Smooth muscle cell (in vitro differentiated cells): ENCODE data around the gene TBC1D14. TPM values are rescaled to one million over a fixed set of nuclear protein-coding genes. Genes with fewer than 3 reads are reported as not detected.

ENCODE experiments used
- DNase-seq: peaks from one replicate; lab custom pipeline; 2025; ENCODE audit not compliant: unreplicated experiment; lab: John Stamatoyannopoulos, UW
- H2AFZ ChIP-seq: fragments of 200-600 bp; sonication (generic); 2 replicates; pipeline ENCODE4 v1.6.0; 2016; ENCODE audit warnings: antibody characterized with exemption, low read depth, mild to moderate bottlenecking
- H3F3A ChIP-seq: fragments of 200-600 bp; sonication (generic); 2 replicates; pipeline ENCODE4 v1.6.0; 2017; ENCODE audit warnings: antibody characterized with exemption, low read depth
- H3K27ac ChIP-seq: fragments of 200-600 bp; sonication (generic); 2 replicates; pipeline ENCODE4 v1.5.1; 2016; ENCODE audit warnings: low read depth, mild to moderate bottlenecking
- H3K27me3 ChIP-seq: fragments of 200-600 bp; sonication (generic); 2 replicates; pipeline ENCODE4 v1.6.1; 2016; ENCODE audit warnings: low read depth, mild to moderate bottlenecking
- H3K36me3 ChIP-seq: fragments of 200-600 bp; sonication (generic); 2 replicates; pipeline ENCODE4 v1.5.1; 2016; ENCODE audit warnings: low read depth
- H3K4me1 ChIP-seq: fragments of 200-600 bp; sonication (generic); 2 replicates; pipeline ENCODE4 v1.5.1; 2016; ENCODE audit warnings: low read depth
- H3K4me2 ChIP-seq: fragments of 200-600 bp; sonication (generic); 2 replicates; pipeline ENCODE4 v1.6.0; 2016; ENCODE audit warnings: mild to moderate bottlenecking
- H3K4me3 ChIP-seq: fragments of 200-600 bp; sonication (generic); 2 replicates; pipeline ENCODE4 v1.5.1; 2016; ENCODE audit warnings: mild to moderate bottlenecking
- H3K79me2 ChIP-seq: fragments of 200-600 bp; sonication (generic); 2 replicates; pipeline ENCODE4 v1.6.0; 2016; ENCODE audit warnings: low read depth, mild to moderate bottlenecking
- H3K9ac ChIP-seq: fragments of 200-600 bp; sonication (generic); 2 replicates; pipeline ENCODE4 v1.6.0; 2016; ENCODE audit warnings: low read depth
- H3K9me3 ChIP-seq: fragments of 200-600 bp; sonication (generic); replicated peaks from 2 replicates; pipeline ENCODE4 v1.5.1; 2016; ENCODE audit warnings: low read depth
- H4K20me1 ChIP-seq: fragments of 200-600 bp; sonication (generic); 2 replicates; pipeline ENCODE4 v1.6.0; 2016; ENCODE audit warnings: low read depth
- WGBS: methylation state at CpG from one replicate; pipeline ENCODE4 v1.1.7; 2016; ENCODE audit warnings: low lambda C conversion rate; 5-methylcytosine and 5-hydroxymethylcytosine counted together
- polyA plus RNA-seq: library from polyadenylated mRNA; unstranded; fragments of >200 nt; fragmentation: Nextera tagmentation; extraction: Ambion mirVana; gene quantifications from 2 replicates; pipeline ENCODE4 v1.2.1, GENCODE V29; 2016
- total RNA-seq: library from RNA; depleted of rRNA; stranded (reverse); fragments of >200 nt; gene quantifications from 2 replicates; pipeline ENCODE4 v1.2.3, GENCODE V29; 2014
- TF ChIP-seq, protein P1 (sequence below): fragments of 200-600 bp; sonication (generic); IDR thresholded peaks from 2 replicates; pipeline ENCODE4 v1.5.1; 2017; ENCODE audit warnings: borderline replicate concordance, mild to moderate bottlenecking, antibody characterized with exemption; ENCODE audit not compliant: insufficient read depth, poor library complexity, severe bottlenecking

Gene TBC1D14
- total and polyA plus RNA-seq, 2 experiments from 2014 or later, result 13.0 to 24.4 TPM

DNA sequence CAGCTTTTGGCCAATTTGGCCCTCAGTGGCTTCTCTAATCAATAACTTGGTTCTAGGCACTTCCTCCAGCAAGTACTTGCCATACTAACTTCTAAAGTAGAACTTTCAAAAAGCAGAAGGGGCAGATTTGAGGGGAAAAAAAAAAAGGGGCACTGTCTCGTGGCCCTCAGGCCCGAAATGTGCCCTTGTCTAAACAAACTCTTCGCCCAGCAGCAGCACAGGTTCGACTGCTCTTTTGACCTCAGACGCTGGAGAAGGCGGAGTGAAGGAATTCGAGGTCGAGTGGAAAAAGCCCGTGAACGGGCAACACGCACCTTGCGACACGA is 157.5 kb downstream of the TBC1D14 start:
- H3K4me3 ChIP-seq, result peak overlapping the region; percentile 76
- H3K27me3 ChIP-seq, result no peaks in the 10 kb centered on the region
- H3F3A ChIP-seq, result no peaks in the 10 kb centered on the region
- H3K27ac ChIP-seq, result peak overlapping the region; percentile 72
- peak overlapping the region; percentile 94 for H3K4me2 ChIP-seq
- TF ChIP-seq, protein P1, sequence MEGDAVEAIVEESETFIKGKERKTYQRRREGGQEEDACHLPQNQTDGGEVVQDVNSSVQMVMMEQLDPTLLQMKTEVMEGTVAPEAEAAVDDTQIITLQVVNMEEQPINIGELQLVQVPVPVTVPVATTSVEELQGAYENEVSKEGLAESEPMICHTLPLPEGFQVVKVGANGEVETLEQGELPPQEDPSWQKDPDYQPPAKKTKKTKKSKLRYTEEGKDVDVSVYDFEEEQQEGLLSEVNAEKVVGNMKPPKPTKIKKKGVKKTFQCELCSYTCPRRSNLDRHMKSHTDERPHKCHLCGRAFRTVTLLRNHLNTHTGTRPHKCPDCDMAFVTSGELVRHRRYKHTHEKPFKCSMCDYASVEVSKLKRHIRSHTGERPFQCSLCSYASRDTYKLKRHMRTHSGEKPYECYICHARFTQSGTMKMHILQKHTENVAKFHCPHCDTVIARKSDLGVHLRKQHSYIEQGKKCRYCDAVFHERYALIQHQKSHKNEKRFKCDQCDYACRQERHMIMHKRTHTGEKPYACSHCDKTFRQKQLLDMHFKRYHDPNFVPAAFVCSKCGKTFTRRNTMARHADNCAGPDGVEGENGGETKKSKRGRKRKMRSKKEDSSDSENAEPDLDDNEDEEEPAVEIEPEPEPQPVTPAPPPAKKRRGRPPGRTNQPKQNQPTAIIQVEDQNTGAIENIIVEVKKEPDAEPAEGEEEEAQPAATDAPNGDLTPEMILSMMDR, result no peak
- peaks cover 34% of the 10 kb centered on the region for H4K20me1 ChIP-seq
- H3K79me2 ChIP-seq, result peaks cover 34% of the 10 kb centered on the region
- H2AFZ ChIP-seq, result peak overlapping the region; percentile 64
- DNase-seq, result no peak
- H3K9ac ChIP-seq, result peak overlapping the region; percentile 81
- H3K9me3 ChIP-seq, result no peaks in the 10 kb centered on the region
- peaks cover 7% of the 10 kb centered on the region for H3K36me3 ChIP-seq
- WGBS, result 4% methylated on average over 13 of the region's 13 CpGs
- peaks cover 17% of the 10 kb centered on the region for H3K4me1 ChIP-seq

- peaks cover 34% of the 10 kb centered on the region for H4K20me1 ChIP-seq
- H3K4me1 ChIP-seq, result peaks cover 17% of the 10 kb centered on the region
- H3K27ac ChIP-seq, result peak within 1 kb of the TSS; percentile 72
- DNase-seq, result peak; percentile 98
- H3K36me3 ChIP-seq, result peaks cover 7% of the 10 kb centered on the region
- peak within 1 kb of the TSS; percentile 81 for H3K9ac ChIP-seq
- peaks cover 34% of the 10 kb centered on the region for H3K79me2 ChIP-seq
- H3K4me3 ChIP-seq, result peak within 1 kb of the TSS; percentile 76
- no peaks in the 10 kb centered on the region for H3K27me3 ChIP-seq
- peak within 1 kb of the TSS; percentile 94 for H3K4me2 ChIP-seq
- TF ChIP-seq, protein P1, result no peak
- under 1% methylated on average over 77 of the region's 81 CpGs for WGBS
- no peaks in the 10 kb centered on the region for H3K9me3 ChIP-seq
- H2AFZ ChIP-seq, result peak within 1 kb of the TSS; percentile 92
- H3F3A ChIP-seq, result no peaks in the 10 kb centered on the region
These were observed 158.0 kb downstream of the TBC1D14 start, which contains the start of gene GRPEL1 for GRCh38 chr4:7067452-7068278. GRPEL1 (minus strand) TSS chr4:7068064; CDS start chr4:7068032, 32 bp downstream.

- Histone ChIP-seq H4K20me1 (peaks cover 32% of the 10 kb centered on the region), H3K9me3 (no peaks in the 10 kb centered on the region), H3K4me1 (peaks cover 17% of the 10 kb centered on the region), H3K36me3 (peaks cover 6% of the 10 kb centered on the region), H3F3A (no peaks in the 10 kb centered on the region), H3K79me2 (peaks cover 34% of the 10 kb centered on the region), H2AFZ (peak overlapping the region; percentile 92), H3K4me3 (peak overlapping the region; percentile 76), H3K4me2 (peak overlapping the region; percentile 91), H3K27me3 (no peaks in the 10 kb centered on the region), H3K9ac (peak overlapping the region; percentile 38), H3K27ac (peak overlapping the region; percentile 28)
- under 1% methylated on average over 41 of the region's 50 CpGs for WGBS
- TF ChIP-seq, protein P1, result no peak
- DNase-seq, result no peak
These were observed 158.7 kb downstream of the TBC1D14 start for GRCh38 chr4:7068279-7068842.
